Measurements from ENCODE around the gene RAET1L.

RAET1L gene

GRCh38 chr6:150038202-150039062, 13.1 kb upstream of the RAET1L start:
- no peak for DNase-seq (ENCODE audit: low read depth, low spot score)
- no peak for TF ChIP-seq FOXP2 (optimal IDR thresholded peaks at IDR 0.05; ENCODE audit: control extremely low read depth, extremely low read length, insufficient read depth)
- TF ChIP-seq EZH2 (IDR thresholded peaks at IDR 0.05), result no peak
- TF ChIP-seq POLR2AphosphoS5 (IDR thresholded peaks at IDR 0.05; ENCODE audit: borderline replicate concordance, low read depth, low read length), result no peak
- no peaks in the 10 kb centered on the region for H3K9me3 ChIP-seq (ENCODE audit: low read depth, low read length)
- no peaks in the 10 kb centered on the region for H3K36me3 ChIP-seq (ENCODE audit: insufficient read depth, low read length)
- H3K4me3 ChIP-seq, result 0 out of 2 replicates have a peak overlapping the region, but pooled peaks have one; percentile 36
- no peak overlapping the region for H3K27ac ChIP-seq
- H3K9ac ChIP-seq (ENCODE audit: insufficient read length), result no peak overlapping the region

- TF ChIP-seq EZH2 (IDR thresholded peaks at IDR 0.05), result peak; percentile 50
- TF ChIP-seq FOXP2 (optimal IDR thresholded peaks at IDR 0.05; ENCODE audit: control extremely low read depth, extremely low read length, insufficient read depth), result no peak
- Histone ChIP-seq H3K4me3 (peak overlapping the region; percentile 36), H3K9me3 (ENCODE audit: low read depth, low read length) (no peaks in the 10 kb centered on the region), H3K27ac (no peak overlapping the region), H3K9ac (ENCODE audit: insufficient read length) (no peak overlapping the region), H3K36me3 (ENCODE audit: insufficient read depth, low read length) (no peaks in the 10 kb centered on the region)
- DNase-seq (ENCODE audit: low read depth, low spot score), result no peak
Measured at GRCh38 chr6:150037526-150038201, 12.3 kb upstream of the RAET1L start.

- no peak for TF ChIP-seq EZH2 (IDR thresholded peaks at IDR 0.05)
- no peak for TF ChIP-seq POLR2AphosphoS5 (IDR thresholded peaks at IDR 0.05; ENCODE audit: borderline replicate concordance, low read depth, low read length)
- no peak for TF ChIP-seq FOXP2 (optimal IDR thresholded peaks at IDR 0.05; ENCODE audit: control extremely low read depth, extremely low read length, insufficient read depth)
- no peaks in the 10 kb centered on the region for H3K36me3 ChIP-seq (ENCODE audit: insufficient read depth, low read length)
- no peaks in the 10 kb centered on the region for H3K9me3 ChIP-seq (ENCODE audit: low read depth, low read length)
- no peak overlapping the region for H3K4me3 ChIP-seq
- H3K9ac ChIP-seq (ENCODE audit: insufficient read length), result no peak overlapping the region
- H3K27ac ChIP-seq, result no peak overlapping the region
- no peak for DNase-seq (ENCODE audit: low read depth, low spot score)
Measured at GRCh38 chr6:150036081-150036480, 10.7 kb upstream of the RAET1L start.

- Histone ChIP-seq H3K36me3 (ENCODE audit: insufficient read depth, low read length) (no peaks in the 10 kb centered on the region), H3K9me3 (ENCODE audit: low read depth, low read length) (no peaks in the 10 kb centered on the region), H3K9ac (ENCODE audit: insufficient read length) (no peak overlapping the region), H3K27ac (no peak overlapping the region), H3K4me3 (no peak overlapping the region)
- no peak for TF ChIP-seq EZH2 (IDR thresholded peaks at IDR 0.05)
- TF ChIP-seq POLR2AphosphoS5 (IDR thresholded peaks at IDR 0.05; ENCODE audit: borderline replicate concordance, low read depth, low read length), result no peak
- TF ChIP-seq FOXP2 (optimal IDR thresholded peaks at IDR 0.05; ENCODE audit: control extremely low read depth, extremely low read length, insufficient read depth), result no peak
- DNase-seq (ENCODE audit: low read depth, low spot score), result no peak
Measured at GRCh38 chr6:150033207-150033771, 8.0 kb upstream of the RAET1L start.

GRCh38 chr6:150032598-150032997, 7.3 kb upstream of the RAET1L start:
- no peaks in the 10 kb centered on the region for H3K9me3 ChIP-seq (ENCODE audit: low read depth, low read length)
- DNase-seq (ENCODE audit: low read depth, low spot score), result no peak
- H3K27ac ChIP-seq, result no peak overlapping the region
- H3K9ac ChIP-seq (ENCODE audit: insufficient read length), result no peak overlapping the region
- no peaks in the 10 kb centered on the region for H3K36me3 ChIP-seq (ENCODE audit: insufficient read depth, low read length)
- TF ChIP-seq POLR2AphosphoS5 (IDR thresholded peaks at IDR 0.05; ENCODE audit: borderline replicate concordance, low read depth, low read length), result no peak
- no peak for TF ChIP-seq FOXP2 (optimal IDR thresholded peaks at IDR 0.05; ENCODE audit: control extremely low read depth, extremely low read length, insufficient read depth)
- no peak for TF ChIP-seq EZH2 (IDR thresholded peaks at IDR 0.05)
- H3K4me3 ChIP-seq, result no peak overlapping the region

- Histone ChIP-seq H3K27ac (no peak overlapping the region), H3K36me3 (ENCODE audit: insufficient read depth, low read length) (no peaks in the 10 kb centered on the region), H3K9ac (ENCODE audit: insufficient read length) (no peak overlapping the region), H3K4me3 (no peak overlapping the region), H3K9me3 (ENCODE audit: low read depth, low read length) (no peaks in the 10 kb centered on the region)
- TF ChIP-seq POLR2AphosphoS5 (IDR thresholded peaks at IDR 0.05; ENCODE audit: borderline replicate concordance, low read depth, low read length) (no peak), EZH2 (IDR thresholded peaks at IDR 0.05) (no peak), FOXP2 (optimal IDR thresholded peaks at IDR 0.05; ENCODE audit: control extremely low read depth, extremely low read length, insufficient read depth) (no peak)
- DNase-seq (ENCODE audit: low read depth, low spot score), result no peak
Measured at GRCh38 chr6:150030611-150031010, 5.3 kb upstream of the RAET1L start.

DNA sequence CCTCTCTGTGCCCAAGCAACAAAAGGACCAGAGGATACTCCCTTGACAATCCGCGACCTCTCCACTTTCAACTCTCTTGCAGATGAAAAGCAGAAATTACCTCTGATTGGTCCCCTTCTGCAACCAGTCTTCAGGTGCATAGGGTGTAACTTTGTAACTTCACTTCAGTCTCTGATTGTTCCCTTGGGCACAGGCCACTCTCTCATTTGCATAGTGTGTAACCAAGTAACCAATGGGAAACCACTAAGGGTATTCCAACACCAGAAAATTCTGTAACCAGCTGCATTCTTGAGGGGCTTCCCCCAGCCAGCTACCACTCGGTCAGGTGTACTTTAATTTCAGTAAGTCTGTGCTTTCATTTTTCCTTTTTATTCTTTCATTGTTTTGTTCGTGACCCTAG, 4.4 kb upstream of the RAET1L start:
- DNase-seq (ENCODE audit: low read depth, low spot score), result no peak
- Histone ChIP-seq H3K9me3 (ENCODE audit: low read depth, low read length) (no peaks in the 10 kb centered on the region), H3K9ac (ENCODE audit: insufficient read length) (no peak overlapping the region), H3K27ac (no peak overlapping the region), H3K4me3 (no peak overlapping the region), H3K36me3 (ENCODE audit: insufficient read depth, low read length) (no peaks in the 10 kb centered on the region)
- TF ChIP-seq FOXP2 (optimal IDR thresholded peaks at IDR 0.05; ENCODE audit: control extremely low read depth, extremely low read length, insufficient read depth), result no peak
- no peak for TF ChIP-seq EZH2 (IDR thresholded peaks at IDR 0.05)
- no peak for TF ChIP-seq POLR2AphosphoS5 (IDR thresholded peaks at IDR 0.05; ENCODE audit: borderline replicate concordance, low read depth, low read length)

- DNase-seq (ENCODE audit: low read depth, low spot score), result no peak
- Histone ChIP-seq H3K4me3 (no peak overlapping the region), H3K9ac (ENCODE audit: insufficient read length) (no peak overlapping the region), H3K36me3 (ENCODE audit: insufficient read depth, low read length) (no peaks in the 10 kb centered on the region), H3K27ac (no peak overlapping the region), H3K9me3 (ENCODE audit: low read depth, low read length) (no peaks in the 10 kb centered on the region)
- no peak for TF ChIP-seq FOXP2 (optimal IDR thresholded peaks at IDR 0.05; ENCODE audit: control extremely low read depth, extremely low read length, insufficient read depth)
- no peak for TF ChIP-seq EZH2 (IDR thresholded peaks at IDR 0.05)
- TF ChIP-seq POLR2AphosphoS5 (IDR thresholded peaks at IDR 0.05; ENCODE audit: borderline replicate concordance, low read depth, low read length), result no peak
Measured at GRCh38 chr6:150029276-150029675, 3.9 kb upstream of the RAET1L start.

Data from SK-N-MC (cell line).